ENCODE measurements around the gene LGALSL.

DNA sequence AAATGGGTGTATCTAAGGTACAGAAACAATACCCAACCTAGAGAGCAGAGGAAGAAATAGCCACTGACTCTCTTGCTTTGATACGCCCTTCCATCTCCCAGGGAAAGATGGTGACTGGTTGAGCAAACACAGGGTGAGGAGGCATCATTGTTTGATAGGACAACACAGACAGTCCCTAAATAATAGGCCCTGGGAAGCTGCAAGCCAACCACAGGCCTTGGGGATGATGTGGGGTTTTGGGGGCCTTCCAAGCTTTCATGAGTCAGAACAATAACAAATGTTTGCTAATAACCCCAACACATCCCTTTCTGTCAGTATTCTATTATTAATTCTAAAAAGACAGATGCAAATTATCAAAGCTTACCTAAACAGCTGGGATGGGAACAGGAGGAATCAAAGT lies 9.8 kb downstream of the LGALSL start:
- TF ChIP-seq, protein P1, sequence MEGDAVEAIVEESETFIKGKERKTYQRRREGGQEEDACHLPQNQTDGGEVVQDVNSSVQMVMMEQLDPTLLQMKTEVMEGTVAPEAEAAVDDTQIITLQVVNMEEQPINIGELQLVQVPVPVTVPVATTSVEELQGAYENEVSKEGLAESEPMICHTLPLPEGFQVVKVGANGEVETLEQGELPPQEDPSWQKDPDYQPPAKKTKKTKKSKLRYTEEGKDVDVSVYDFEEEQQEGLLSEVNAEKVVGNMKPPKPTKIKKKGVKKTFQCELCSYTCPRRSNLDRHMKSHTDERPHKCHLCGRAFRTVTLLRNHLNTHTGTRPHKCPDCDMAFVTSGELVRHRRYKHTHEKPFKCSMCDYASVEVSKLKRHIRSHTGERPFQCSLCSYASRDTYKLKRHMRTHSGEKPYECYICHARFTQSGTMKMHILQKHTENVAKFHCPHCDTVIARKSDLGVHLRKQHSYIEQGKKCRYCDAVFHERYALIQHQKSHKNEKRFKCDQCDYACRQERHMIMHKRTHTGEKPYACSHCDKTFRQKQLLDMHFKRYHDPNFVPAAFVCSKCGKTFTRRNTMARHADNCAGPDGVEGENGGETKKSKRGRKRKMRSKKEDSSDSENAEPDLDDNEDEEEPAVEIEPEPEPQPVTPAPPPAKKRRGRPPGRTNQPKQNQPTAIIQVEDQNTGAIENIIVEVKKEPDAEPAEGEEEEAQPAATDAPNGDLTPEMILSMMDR (IDR thresholded peaks at IDR 0.05) = no peak
- TF ChIP-seq MAFK (IDR thresholded peaks at IDR 0.05; ENCODE audit: partially characterized antibody) = no peak
- TF ChIP-seq POLR2A (IDR thresholded peaks at IDR 0.05; ENCODE audit: low read length) = no peak
- TF ChIP-seq, protein P2, sequence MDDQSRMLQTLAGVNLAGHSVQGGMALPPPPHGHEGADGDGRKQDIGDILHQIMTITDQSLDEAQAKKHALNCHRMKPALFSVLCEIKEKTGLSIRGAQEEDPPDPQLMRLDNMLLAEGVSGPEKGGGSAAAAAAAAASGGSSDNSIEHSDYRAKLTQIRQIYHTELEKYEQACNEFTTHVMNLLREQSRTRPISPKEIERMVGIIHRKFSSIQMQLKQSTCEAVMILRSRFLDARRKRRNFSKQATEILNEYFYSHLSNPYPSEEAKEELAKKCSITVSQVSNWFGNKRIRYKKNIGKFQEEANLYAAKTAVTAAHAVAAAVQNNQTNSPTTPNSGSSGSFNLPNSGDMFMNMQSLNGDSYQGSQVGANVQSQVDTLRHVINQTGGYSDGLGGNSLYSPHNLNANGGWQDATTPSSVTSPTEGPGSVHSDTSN (IDR thresholded peaks at IDR 0.05) = no peak
- no peak for TF ChIP-seq BHLHE40 (IDR thresholded peaks at IDR 0.05; ENCODE audit: low read depth, low read length)
- no peak for TF ChIP-seq EP300 (IDR thresholded peaks at IDR 0.05)
- no peak for TF ChIP-seq CBX8 (IDR thresholded peaks at IDR 0.05)
- no peak for TF ChIP-seq HEYL (CRISPR knock-in tag; IDR thresholded peaks at IDR 0.05)

Measured in A549 (cell line).